Left ventricle myocardium inferior (tissue), 1 donor: Measurements from ENCODE around the gene ERC1. TPM values are rescaled to one million over a fixed set of nuclear protein-coding genes. Genes with fewer than 3 reads are reported as not detected.

Source experiments
- DNase-seq: peaks from one replicate; pipeline ENCODE4 v3.0.0-alpha.2; 2020
- H3K27ac ChIP-seq: fragments of 200-600 bp; replicated peaks from 2 replicates; pipeline ENCODE4 v1.8.0; 2021
- H3K27me3 ChIP-seq: fragments of 200-600 bp; 2 replicates; pipeline ENCODE4 v1.8.0; 2021; ENCODE audit warnings: low read depth
- H3K36me3 ChIP-seq: fragments of 200-600 bp; 2 replicates; pipeline ENCODE4 v1.8.0; 2021
- H3K4me1 ChIP-seq: fragments of 200-600 bp; 2 replicates; pipeline ENCODE4 v1.8.0; 2021
- H3K4me3 ChIP-seq: fragments of 200-600 bp; 2 replicates; pipeline ENCODE4 v1.8.0; 2021; ENCODE audit warnings: mild to moderate bottlenecking, moderate library complexity
- H3K9me3 ChIP-seq: fragments of 200-600 bp; replicated peaks from 2 replicates; pipeline ENCODE4 v1.8.0; 2021
- intact Hi-C: fragments of 100-400 bp; cut with micrococcal nuclease; formaldehyde crosslinking; loops from one replicate; pipeline ENCODE4 v1.11.0; 2022
- total RNA-seq: library from RNA; stranded (reverse); fragmentation: NEBNext Ultra II Directional; extraction: Animal tissue kit (Norgen Biotek cat#: 25700); gene quantifications from one replicate; pipeline ENCODE4 v1.2.1, GENCODE V29; 2021
- TF ChIP-seq, protein P1 (sequence below): fragments of 200-600 bp; IDR thresholded peaks from 2 replicates; pipeline ENCODE4 v1.8.0; 2021; ENCODE audit warnings: antibody characterized with exemption, mild to moderate bottlenecking, borderline replicate concordance
- donor health status: DM: no; HTN: yes; CAD: no; lungs with severe emphysema.

ERC1 gene
- total RNA-seq, 1 donor from 2014 or later, result 50.8 TPM

DNA sequence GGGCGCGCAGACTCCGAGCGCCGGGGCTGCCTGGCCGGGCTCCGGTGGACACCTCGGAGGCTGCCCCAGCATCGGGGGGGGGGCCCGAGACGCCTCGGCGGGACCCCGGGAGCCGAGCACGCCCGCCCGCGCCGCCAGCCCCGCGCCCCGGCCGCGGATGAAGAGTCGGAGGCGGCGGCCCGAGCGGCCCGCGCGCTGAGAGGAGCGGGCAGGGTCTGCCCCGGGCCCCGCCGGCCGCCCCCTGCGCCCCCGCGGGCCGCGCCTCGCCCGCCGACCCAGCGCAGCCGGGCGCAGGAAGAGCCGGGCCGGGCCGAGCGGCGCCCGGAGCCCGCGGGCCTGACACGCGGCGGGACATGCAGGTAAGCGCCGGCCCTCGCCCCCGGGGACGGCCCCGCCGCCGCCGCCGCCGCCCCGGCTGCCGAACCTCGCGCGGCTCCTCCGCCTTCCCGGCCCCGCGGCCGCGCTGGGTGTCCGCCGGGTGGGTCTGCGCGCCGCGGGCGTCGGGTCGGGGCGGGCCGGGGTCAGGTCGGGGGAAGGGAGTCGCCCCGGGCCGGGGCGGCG is 539.6 kb downstream of the ERC1 start:
- Histone ChIP-seq H3K27me3 (peaks cover 67% of the 10 kb centered on the region), H3K9me3 (no peaks in the 10 kb centered on the region), H3K27ac (no peak overlapping the region), H3K36me3 (no peaks in the 10 kb centered on the region), H3K4me3 (peak overlapping the region; percentile 71), H3K4me1 (peaks cover 17% of the 10 kb centered on the region)
- TF ChIP-seq, protein P1, sequence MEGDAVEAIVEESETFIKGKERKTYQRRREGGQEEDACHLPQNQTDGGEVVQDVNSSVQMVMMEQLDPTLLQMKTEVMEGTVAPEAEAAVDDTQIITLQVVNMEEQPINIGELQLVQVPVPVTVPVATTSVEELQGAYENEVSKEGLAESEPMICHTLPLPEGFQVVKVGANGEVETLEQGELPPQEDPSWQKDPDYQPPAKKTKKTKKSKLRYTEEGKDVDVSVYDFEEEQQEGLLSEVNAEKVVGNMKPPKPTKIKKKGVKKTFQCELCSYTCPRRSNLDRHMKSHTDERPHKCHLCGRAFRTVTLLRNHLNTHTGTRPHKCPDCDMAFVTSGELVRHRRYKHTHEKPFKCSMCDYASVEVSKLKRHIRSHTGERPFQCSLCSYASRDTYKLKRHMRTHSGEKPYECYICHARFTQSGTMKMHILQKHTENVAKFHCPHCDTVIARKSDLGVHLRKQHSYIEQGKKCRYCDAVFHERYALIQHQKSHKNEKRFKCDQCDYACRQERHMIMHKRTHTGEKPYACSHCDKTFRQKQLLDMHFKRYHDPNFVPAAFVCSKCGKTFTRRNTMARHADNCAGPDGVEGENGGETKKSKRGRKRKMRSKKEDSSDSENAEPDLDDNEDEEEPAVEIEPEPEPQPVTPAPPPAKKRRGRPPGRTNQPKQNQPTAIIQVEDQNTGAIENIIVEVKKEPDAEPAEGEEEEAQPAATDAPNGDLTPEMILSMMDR, result no peak
- DNase-seq, result no peak
- intact Hi-C loops, result no loop called here

DNA sequence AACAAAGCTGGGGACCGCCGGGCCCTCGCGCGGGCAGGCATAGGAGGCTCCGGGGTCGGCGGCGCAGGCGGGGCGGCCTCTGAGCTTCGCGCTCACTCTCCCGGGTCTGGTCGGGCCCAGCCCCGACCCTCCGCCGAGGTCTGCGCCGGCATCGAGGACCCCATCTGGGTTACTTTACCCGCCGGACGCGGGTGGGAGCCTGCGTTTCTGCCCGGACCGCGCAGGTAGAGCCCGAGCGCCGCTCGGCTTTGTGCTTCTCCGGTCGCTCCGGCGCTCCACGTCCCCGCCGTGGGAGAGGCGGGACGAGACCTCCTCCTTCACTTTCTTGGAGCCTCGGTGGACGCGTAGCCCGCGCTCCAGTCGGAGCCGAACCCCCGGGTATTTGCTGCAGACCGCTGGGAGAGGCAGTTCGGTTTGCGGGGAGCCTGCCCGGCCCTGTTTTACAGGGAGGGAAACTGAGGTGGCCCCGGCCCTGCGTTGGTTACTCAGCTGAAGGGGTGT is 540.2 kb downstream of the ERC1 start:
- DNase-seq, result no peak
- Histone ChIP-seq H3K27ac (no peak overlapping the region), H3K9me3 (no peaks in the 10 kb centered on the region), H3K4me3 (peak overlapping the region; percentile 70), H3K4me1 (peaks cover 17% of the 10 kb centered on the region), H3K27me3 (peaks cover 70% of the 10 kb centered on the region), H3K36me3 (no peaks in the 10 kb centered on the region)
- TF ChIP-seq, protein P1, result no peak
- intact Hi-C loops, result no loop called here

- Histone ChIP-seq H3K27ac (no peak overlapping the region), H3K4me1 (peaks cover 17% of the 10 kb centered on the region), H3K9me3 (no peaks in the 10 kb centered on the region), H3K36me3 (no peaks in the 10 kb centered on the region), H3K27me3 (peaks cover 73% of the 10 kb centered on the region), H3K4me3 (peak overlapping the region; percentile 70)
- intact Hi-C loops, result no loop called here
- DNase-seq, result no peak
- TF ChIP-seq, protein P1, result no peak
These were observed 540.8 kb downstream of the ERC1 start for GRCh38 chr12:1531654-1532374.

DNA sequence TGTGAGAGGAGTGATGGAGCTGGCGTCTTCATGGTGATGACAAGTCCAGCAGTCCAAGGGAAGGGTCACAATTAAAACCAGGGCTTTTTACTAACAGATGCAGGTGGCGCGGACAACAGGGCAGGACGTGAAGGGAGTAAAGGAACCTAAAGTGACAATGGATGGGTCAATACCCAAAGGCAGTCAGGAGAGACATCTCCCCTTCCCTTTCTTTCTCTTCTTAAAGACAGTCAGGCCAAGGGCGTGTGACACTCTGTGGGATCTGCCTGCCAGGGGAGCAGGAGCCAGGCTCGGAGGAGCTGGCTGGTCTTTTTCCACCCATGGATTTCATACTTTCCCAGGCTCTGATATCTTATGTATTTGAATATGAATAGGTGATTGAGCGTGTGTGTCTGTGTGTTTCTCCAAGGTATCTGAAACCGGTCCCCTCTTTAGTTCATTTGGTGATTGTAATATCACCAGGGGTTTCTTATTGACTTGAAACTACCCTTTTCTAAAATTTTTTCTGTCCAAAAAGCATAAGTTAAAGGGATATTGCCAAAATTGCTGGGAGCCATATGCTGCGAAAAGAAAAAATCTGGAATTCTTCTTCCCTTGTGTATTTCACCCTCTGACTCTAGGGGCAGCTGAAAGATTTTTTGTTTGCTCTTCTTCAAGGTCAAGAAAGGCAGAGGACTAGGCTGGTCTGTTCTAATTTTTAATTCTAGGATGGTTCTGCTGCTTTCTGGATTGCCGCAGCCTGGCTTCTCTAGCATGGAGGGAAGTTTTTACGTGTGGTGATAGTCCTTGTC is 541.5 kb downstream of the ERC1 start:
- Histone ChIP-seq H3K4me1 (peaks cover 17% of the 10 kb centered on the region), H3K27me3 (peaks cover 72% of the 10 kb centered on the region), H3K36me3 (no peaks in the 10 kb centered on the region), H3K27ac (no peak overlapping the region), H3K4me3 (no peak overlapping the region), H3K9me3 (no peaks in the 10 kb centered on the region)
- intact Hi-C loops, result no loop called here
- TF ChIP-seq, protein P1, result no peak
- DNase-seq, result no peak

- Histone ChIP-seq H3K4me3 (no peak overlapping the region), H3K4me1 (peaks cover 17% of the 10 kb centered on the region), H3K27ac (no peak overlapping the region), H3K27me3 (peaks cover 71% of the 10 kb centered on the region), H3K36me3 (no peaks in the 10 kb centered on the region), H3K9me3 (no peaks in the 10 kb centered on the region)
- TF ChIP-seq, protein P1, result no peak
- intact Hi-C loops, result no loop called here
- no peak for DNase-seq
These were observed 542.2 kb downstream of the ERC1 start for GRCh38 chr12:1533205-1533601.
